Calu3 (cell line): ENCODE data around the gene NEO1. TPM values are rescaled to one million over a fixed set of nuclear protein-coding genes. Genes with fewer than 3 reads are reported as not detected.

Source experiments
- BruUV-seq: library from RNA; stranded (reverse); fragments of 400-500 nt; replicated peaks from 2 replicates; lab custom pipeline; 2021; lab: Mats Ljungman, UMichigan
- CTCF ChIA-PET: fragments of 300-600 bp; sonication (Branson Sonifier 250); formaldehyde crosslinking; loops from one replicate; lab custom pipeline; 2022; ENCODE audit warnings: antibody characterized with exemption; lab: Charles Lee
- DNase-seq: peaks from one replicate; pipeline ENCODE4 v3.0.0; 2022
- H3K27ac Mint-ChIP-seq: one replicate; pipeline ENCODE4 v1.8.0; 2022; ENCODE audit warnings: mixed read lengths; ENCODE audit not compliant: unreplicated experiment
- H3K27me3 Mint-ChIP-seq: one replicate; pipeline ENCODE4 v1.8.0; 2022; ENCODE audit warnings: mixed read lengths; ENCODE audit not compliant: unreplicated experiment
- H3K36me3 Mint-ChIP-seq: one replicate; pipeline ENCODE4 v1.8.0; 2022; ENCODE audit warnings: mild to moderate bottlenecking, moderate library complexity, mixed read lengths; ENCODE audit not compliant: insufficient read depth, unreplicated experiment
- H3K4me1 Mint-ChIP-seq: one replicate; pipeline ENCODE4 v1.8.0; 2022; ENCODE audit warnings: mild to moderate bottlenecking, low read depth, mixed read lengths; ENCODE audit not compliant: unreplicated experiment
- H3K4me3 Mint-ChIP-seq: one replicate; pipeline ENCODE4 v1.8.0; 2022; ENCODE audit warnings: mild to moderate bottlenecking, low read depth, moderate library complexity, mixed read lengths; ENCODE audit not compliant: unreplicated experiment
- H3K9me3 Mint-ChIP-seq: one replicate; pipeline ENCODE4 v1.8.0; 2022; ENCODE audit warnings: low read depth, mixed read lengths; ENCODE audit not compliant: unreplicated experiment
- CTCF ChIP-seq: fragments of 200-600 bp; IDR thresholded peaks from one replicate; pipeline ENCODE4 v1.8.0; 2022; ENCODE audit warnings: antibody characterized with exemption; ENCODE audit not compliant: unreplicated experiment
- intact Hi-C: fragments of 100-400 bp; cut with micrococcal nuclease; formaldehyde crosslinking; loops from one replicate; pipeline ENCODE4 v1.10.0; 2022; ENCODE audit not compliant: unreplicated experiment
- total RNA-seq: library from RNA; stranded (reverse); gene quantifications from 2 replicates; pipeline ENCODE4 v1.2.3, GENCODE V29; 2022

The NEO1 gene
- total RNA-seq, 1 experiment from 2014 or later: 20.4 TPM

GRCh38 chr15:73058437-73058836 is 6.2 kb downstream of the NEO1 start:
- no peak for DNase-seq
- TF ChIP-seq CTCF: no peak
- no peak overlapping the region for H3K27ac Mint-ChIP-seq
- no peak overlapping the region for H3K4me3 Mint-ChIP-seq
- intact Hi-C loops: no loop called here
- CTCF ChIA-PET: no interaction called here
- peaks cover under 1% of the 10 kb centered on the region for H3K4me1 Mint-ChIP-seq
- no TSS peak for BruUV-seq
- H3K9me3 Mint-ChIP-seq: no peaks in the 10 kb centered on the region
- H3K36me3 Mint-ChIP-seq: peaks cover 1% of the 10 kb centered on the region
- H3K27me3 Mint-ChIP-seq: peaks cover 9% of the 10 kb centered on the region

GRCh38 chr15:73065114-73065513 is 12.9 kb downstream of the NEO1 start:
- Mint-ChIP-seq H3K27ac (no peak overlapping the region), H3K9me3 (no peaks in the 10 kb centered on the region), H3K27me3 (peaks cover 27% of the 10 kb centered on the region), H3K4me3 (no peak overlapping the region), H3K36me3 (no peaks in the 10 kb centered on the region), H3K4me1 (no peaks in the 10 kb centered on the region)
- BruUV-seq: no TSS peak
- no peak for TF ChIP-seq CTCF
- CTCF ChIA-PET: interaction anchor here (0.6 to 1.4 kb wide), 2 partner anchors 14 to 17 kb away, joined by 4 to 5 read pairs; no protein-coding TSS in a partner anchor
- no peak for DNase-seq
- intact Hi-C loops: no loop called here

GRCh38 chr15:73069109-73069508 is 16.8 kb downstream of the NEO1 start:
- Mint-ChIP-seq H3K4me1 (no peaks in the 10 kb centered on the region), H3K9me3 (no peaks in the 10 kb centered on the region), H3K27me3 (peaks cover 13% of the 10 kb centered on the region), H3K4me3 (no peak overlapping the region), H3K36me3 (no peaks in the 10 kb centered on the region), H3K27ac (no peak overlapping the region)
- no peak for DNase-seq
- CTCF ChIA-PET: no interaction called here
- intact Hi-C loops: no loop called here
- no peak for TF ChIP-seq CTCF
- no TSS peak for BruUV-seq

- intact Hi-C loops: no loop called here
- Mint-ChIP-seq H3K27ac (no peak overlapping the region), H3K9me3 (no peaks in the 10 kb centered on the region), H3K4me3 (no peak overlapping the region), H3K36me3 (no peaks in the 10 kb centered on the region), H3K4me1 (no peaks in the 10 kb centered on the region), H3K27me3 (no peaks in the 10 kb centered on the region)
- DNase-seq: no peak
- CTCF ChIA-PET: no interaction called here
- no TSS peak for BruUV-seq
- no peak for TF ChIP-seq CTCF
Measured at GRCh38 chr15:73072894-73073293, 20.6 kb downstream of the NEO1 start.
